Small intestine (tissue), 7 donors: Measurements from ENCODE around the gene NCF2. TPM values are rescaled to one million over a fixed set of nuclear protein-coding genes. Genes with fewer than 3 reads are reported as not detected.

Source experiments
- DNase-seq, 2 donors: peaks; one replicate each; pipeline versions ENCODE4 v3.0.0 to v3.0.0-alpha.2; 2013
- FAIRE-seq: peaks from 2 replicates; lab custom pipeline; 2012; peaks lifted over from hg19 to GRCh38; lab: Jason Lieb, UNC
- H3K27ac ChIP-seq, 3 donors: one replicate each; pipeline ENCODE4 v1.5.1; 2013; ENCODE audit warnings: low read length in 2 of 3, mild to moderate bottlenecking in 2 of 3, control low read depth in 1 of 3, inconsistent platforms in 1 of 3, low read depth in 1 of 3, moderate library complexity in 1 of 3
- H3K27me3 ChIP-seq, 3 donors: one replicate each; pipeline ENCODE4 v1.6.1; 2013; ENCODE audit warnings: low read length in 3 of 3, inconsistent platforms in 1 of 3; ENCODE audit not compliant: control insufficient read depth in 3 of 3, insufficient read depth in 3 of 3
- H3K36me3 ChIP-seq, 3 donors: one replicate each; pipeline ENCODE4 v1.6.1; 2013; ENCODE audit warnings: low read length in 3 of 3, inconsistent platforms in 1 of 3, low read depth in 1 of 3, mild to moderate bottlenecking in 1 of 3, moderate library complexity in 1 of 3; ENCODE audit not compliant: control insufficient read depth in 3 of 3, insufficient read depth in 2 of 3
- H3K4me1 ChIP-seq, 3 donors: one replicate each; pipeline ENCODE4 v1.6.1; 2013; ENCODE audit warnings: low read length in 2 of 3, inconsistent platforms in 1 of 3, low read depth in 1 of 3, mild to moderate bottlenecking in 1 of 3, moderate library complexity in 1 of 3; ENCODE audit not compliant: control insufficient read depth in 3 of 3, insufficient read depth in 2 of 3
- H3K4me3 ChIP-seq, 3 donors: one replicate each; pipeline ENCODE4 v1.5.1; 2013; ENCODE audit warnings: low read length in 3 of 3, control low read depth in 1 of 3, inconsistent platforms in 1 of 3, low read depth in 1 of 3, mild to moderate bottlenecking in 1 of 3, moderate library complexity in 1 of 3
- H3K9me3 ChIP-seq, 2 donors: one replicate each; pipeline ENCODE4 v1.6.1; 2013; ENCODE audit warnings: low read depth in 1 of 2, low read length in 1 of 2; ENCODE audit not compliant: control insufficient read depth in 2 of 2, insufficient read depth in 1 of 2
- WGBS, 3 donors: extraction: QIAGEN DNeasy Blood & Tissue Kit; methylation state at CpG; one replicate each; pipeline ENCODE4 v1.1.7; 2013; 5-methylcytosine and 5-hydroxymethylcytosine counted together
- polyA plus RNA-seq, 4 donors: library from polyadenylated mRNA; stranded (reverse) in 3 of 4; unstranded in 1 of 4; fragments of 200-250 nt in 3 of 4; fragments of 120-200 nt in 1 of 4; gene quantifications; one replicate each; pipeline versions ENCODE4 v1.2.1 to v1.2.3, GENCODE V29; 2013
- donor health status: healthy with polysubstance abuse.
- donor health status: control.
- donor health status: control.
- donor health status: Bipolar disorder and iron deficiency.
- donor health status: healthy.

The NCF2 gene
- polyA plus RNA-seq, 4 donors: 0.89 to 4.9 (median 3.3) TPM

DNA sequence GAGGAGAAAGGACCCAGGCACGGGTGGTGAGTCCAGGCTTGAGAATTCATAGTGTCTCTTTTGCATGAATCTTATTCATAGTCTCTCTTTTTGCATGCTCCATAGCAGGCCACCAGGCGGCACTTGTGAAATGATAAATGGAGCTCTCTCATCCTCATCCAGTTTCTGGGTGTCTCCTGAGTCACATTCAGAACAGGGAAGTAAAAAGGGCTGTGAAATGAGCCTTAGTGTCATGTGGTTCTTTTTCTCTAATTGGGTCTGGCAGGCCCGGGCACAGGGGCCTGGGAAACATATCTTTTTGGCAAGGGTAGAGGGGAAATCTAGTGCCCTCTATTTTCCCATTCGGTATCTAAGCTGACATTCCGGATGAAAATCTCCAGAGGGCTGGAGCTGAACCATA lies 19.1 kb upstream of the NCF2 start:
- H3K4me3 ChIP-seq: no peak overlapping the region
- DNase-seq (peak in 1 of 2 donors; percentile 26), FAIRE-seq (no peak)
- peaks cover 0 to 8% (median 3%) of the 10 kb centered on the region in 3 donors for H3K4me1 ChIP-seq
- H3K27ac ChIP-seq: no peak overlapping the region
- no peaks in the 10 kb centered on the region for H3K36me3 ChIP-seq
- 58 to 64% (median 60%) methylated on average over 5 of the region's 5 CpGs for WGBS, 3 donors
- H3K9me3 ChIP-seq: no peaks in the 10 kb centered on the region
- no peaks in the 10 kb centered on the region for H3K27me3 ChIP-seq

DNA sequence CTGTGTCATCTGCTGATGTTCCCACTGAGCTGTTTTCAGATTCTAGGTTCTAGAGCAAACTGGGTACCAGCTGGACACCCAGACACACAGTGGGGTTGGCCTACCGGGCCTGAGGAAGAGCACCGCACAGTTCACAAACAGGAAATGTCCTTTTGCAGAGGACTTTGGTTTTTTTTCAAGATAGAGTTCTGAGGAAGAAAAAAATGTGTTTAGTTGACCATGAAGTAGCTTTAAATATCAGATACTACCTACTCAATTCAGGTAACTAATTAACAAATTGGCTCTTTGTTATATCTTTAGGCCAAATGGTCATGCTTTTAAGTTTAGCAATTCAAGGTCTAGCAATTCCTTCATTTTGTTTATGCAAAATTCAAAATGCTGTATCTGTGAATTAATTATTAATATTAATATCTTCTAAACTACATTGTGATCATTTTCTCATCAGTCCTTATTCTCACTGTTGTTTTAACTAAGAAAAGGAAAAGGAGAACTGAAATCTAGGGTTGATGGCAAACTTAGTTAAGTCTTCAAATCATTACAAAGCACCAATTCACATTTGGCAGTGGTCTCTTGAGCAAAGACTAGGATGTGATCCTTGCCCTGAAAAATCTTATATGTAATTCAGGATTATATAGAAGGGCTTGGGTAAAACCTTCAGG lies 17.2 kb upstream of the NCF2 start:
- DNase-seq (no peak), FAIRE-seq (no peak)
- Histone ChIP-seq H3K27ac (no peak overlapping the region), H3K36me3 (no peaks in the 10 kb centered on the region), H3K4me1 (peaks cover 0 to 20% (median 3%) of the 10 kb centered on the region in 3 donors), H3K9me3 (no peaks in the 10 kb centered on the region), H3K27me3 (no peaks in the 10 kb centered on the region), H3K4me3 (no peak overlapping the region)
- 35 to 53% (median 43%) methylated on average over 2 of the region's 2 CpGs for WGBS, 3 donors

DNA sequence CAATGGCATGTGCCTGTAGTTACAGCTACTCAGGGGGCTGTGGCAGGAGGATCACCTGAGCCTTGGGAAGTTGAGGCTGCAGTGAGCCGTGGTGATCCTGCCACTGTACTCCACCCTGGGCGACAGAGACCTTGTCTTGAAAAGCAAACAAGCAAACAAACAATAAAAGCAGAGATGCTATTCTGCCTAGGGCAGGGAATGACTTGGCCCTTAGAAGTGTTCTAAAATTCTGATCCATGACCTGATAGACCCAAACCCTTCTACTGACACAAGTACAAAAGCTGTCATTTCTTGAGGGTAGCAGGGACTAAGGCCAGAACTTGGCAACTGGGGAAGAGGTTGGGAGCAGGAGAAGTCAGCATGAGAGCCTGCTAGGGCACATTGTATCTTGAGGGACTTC lies 15.6 kb upstream of the NCF2 start:
- H3K9me3 ChIP-seq: no peaks in the 10 kb centered on the region
- no peak for FAIRE-seq
- 85 to 95% (median 91%) methylated on average over 2 of the region's 2 CpGs for WGBS, 3 donors
- peaks cover 0 to 28% (median 3%) of the 10 kb centered on the region in 3 donors for H3K4me1 ChIP-seq
- no peaks in the 10 kb centered on the region for H3K27me3 ChIP-seq
- no peak for DNase-seq
- H3K36me3 ChIP-seq: no peaks in the 10 kb centered on the region
- no peak overlapping the region for H3K27ac ChIP-seq
- no peak overlapping the region for H3K4me3 ChIP-seq

DNA sequence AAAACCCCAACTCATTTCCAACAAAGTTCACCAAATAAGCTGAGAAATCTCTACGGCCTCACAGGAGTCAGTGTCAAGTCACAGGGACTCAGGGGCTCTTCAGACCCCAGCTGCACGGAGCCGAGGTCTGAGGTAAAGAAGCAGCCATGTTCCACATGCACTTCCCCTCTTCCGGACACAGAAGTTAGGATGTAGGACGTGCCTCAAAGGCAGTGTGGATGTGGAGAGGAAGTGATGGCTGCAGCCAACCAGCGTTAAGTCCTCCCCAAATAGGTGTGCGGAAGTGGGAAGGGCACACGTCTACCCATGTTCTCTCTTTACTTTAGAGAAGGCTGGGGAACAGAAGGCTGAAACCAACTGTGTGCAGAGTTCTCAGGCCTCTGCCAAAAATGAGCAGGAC lies 14.6 kb upstream of the NCF2 start:
- Histone ChIP-seq H3K27me3 (no peaks in the 10 kb centered on the region), H3K9me3 (no peaks in the 10 kb centered on the region), H3K4me3 (no peak overlapping the region), H3K27ac (no peak overlapping the region), H3K4me1 (peaks cover 0 to 28% (median under 1%) of the 10 kb centered on the region in 3 donors), H3K36me3 (no peaks in the 10 kb centered on the region)
- FAIRE-seq: no peak
- DNase-seq: no peak
- WGBS, 3 donors: 77 to 92% (median 88%) methylated on average over 8 of the region's 8 CpGs

DNA sequence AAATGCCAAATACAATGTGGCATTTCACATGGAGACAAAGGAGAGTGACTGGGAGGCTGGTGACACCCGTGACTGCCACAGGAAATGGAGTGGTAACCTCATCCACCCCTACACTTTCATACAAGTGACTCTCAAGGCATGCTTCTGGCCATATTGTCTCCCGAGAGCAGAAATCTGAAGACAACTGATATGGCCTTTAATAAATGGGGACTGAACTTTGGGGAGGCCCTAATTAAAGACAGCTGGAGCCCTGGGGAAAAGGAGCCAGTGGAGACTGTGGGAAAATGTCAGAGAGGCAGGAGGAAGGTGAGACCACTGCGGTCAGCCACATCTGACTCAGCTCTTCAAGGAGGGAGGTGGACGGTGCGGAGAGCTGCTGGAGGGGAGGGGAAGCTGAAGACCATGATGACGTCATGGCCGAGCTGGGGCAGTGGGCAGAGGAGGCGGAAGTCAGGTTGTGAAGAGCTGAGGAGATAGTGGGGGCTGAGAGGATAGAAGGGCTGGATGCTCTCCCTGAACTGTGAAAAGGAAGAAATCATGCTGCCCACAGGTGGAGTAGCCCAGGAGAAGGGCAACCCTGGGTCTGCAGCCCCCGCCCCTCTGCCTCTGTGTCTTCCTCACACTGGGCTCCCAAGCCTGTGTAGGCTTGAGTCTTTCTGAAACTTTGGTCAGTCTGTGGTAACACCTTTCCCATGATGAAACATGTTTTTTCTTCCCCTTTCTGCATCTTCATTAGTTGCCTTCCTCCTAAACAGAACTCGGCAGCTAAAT lies 14.0 kb upstream of the NCF2 start:
- Histone ChIP-seq H3K4me3 (no peak overlapping the region), H3K9me3 (no peaks in the 10 kb centered on the region), H3K36me3 (no peaks in the 10 kb centered on the region), H3K27ac (peak overlapping the region in 2 of 3 donors; percentile 36 to 66), H3K27me3 (no peaks in the 10 kb centered on the region), H3K4me1 (peaks cover 0 to 27% (median 0%) of the 10 kb centered on the region in 3 donors)
- WGBS, 3 donors: 69 to 83% (median 73%) methylated on average over 10 of the region's 10 CpGs
- DNase-seq (no peak), FAIRE-seq (no peak)

DNA sequence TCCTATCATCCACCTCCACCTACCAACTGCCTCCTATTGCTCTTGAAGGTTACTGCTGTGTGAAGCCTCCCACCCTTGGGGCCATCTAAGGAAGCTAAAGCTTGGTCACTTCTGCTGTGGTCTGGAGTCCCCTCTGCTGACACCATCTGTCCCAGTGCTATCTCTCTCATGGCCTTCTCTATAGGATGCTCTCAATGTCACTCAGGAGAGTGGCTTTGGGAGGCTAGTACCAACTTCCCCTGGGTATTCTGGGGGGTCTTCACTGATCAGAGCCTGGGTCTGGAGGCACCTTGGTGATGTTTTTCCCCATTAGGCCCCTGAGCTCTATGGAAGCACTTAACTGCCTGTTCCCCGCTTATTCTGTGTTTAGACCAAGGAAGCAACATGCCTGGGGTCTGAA lies 12.3 kb upstream of the NCF2 start:
- Histone ChIP-seq H3K36me3 (no peaks in the 10 kb centered on the region), H3K27ac (peak overlapping the region in 1 of 3 donors; percentile 74)
- WGBS, 3 donors: 95 to 100% (median 100%) methylated on average over 1 of the region's 1 CpG

DNA sequence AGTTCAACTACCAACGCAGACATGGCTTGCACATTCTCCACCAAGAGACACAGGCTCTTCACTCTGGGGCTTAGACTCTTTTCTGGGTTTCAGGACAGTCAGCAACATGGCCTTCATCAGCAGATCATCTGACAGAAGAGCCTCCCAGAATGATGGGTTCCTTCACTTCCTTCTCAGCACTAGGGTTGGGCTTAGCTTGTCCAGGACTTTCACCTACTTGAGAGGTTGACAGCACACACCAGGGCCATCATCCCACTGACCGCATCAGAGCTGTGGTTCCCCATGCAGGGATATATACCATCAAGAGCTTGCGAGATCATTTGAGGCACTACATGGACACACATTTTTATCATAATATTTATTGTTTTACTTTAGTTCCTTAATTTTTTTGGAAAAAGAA lies 10.4 kb upstream of the NCF2 start:
- no peak for FAIRE-seq
- DNase-seq: no peak
- 90 to 94% (median 94%) methylated on average over 3 of the region's 3 CpGs for WGBS, 3 donors

More for the DNA sequence above, 12.3 kb upstream of the NCF2 start:
- H3K4me1 ChIP-seq: peaks cover 0 to 19% (median 0%) of the 10 kb centered on the region in 3 donors
- FAIRE-seq: no peak
- H3K9me3 ChIP-seq: no peaks in the 10 kb centered on the region
- no peak for DNase-seq
- no peaks in the 10 kb centered on the region for H3K27me3 ChIP-seq
- no peak overlapping the region for H3K4me3 ChIP-seq

DNA sequence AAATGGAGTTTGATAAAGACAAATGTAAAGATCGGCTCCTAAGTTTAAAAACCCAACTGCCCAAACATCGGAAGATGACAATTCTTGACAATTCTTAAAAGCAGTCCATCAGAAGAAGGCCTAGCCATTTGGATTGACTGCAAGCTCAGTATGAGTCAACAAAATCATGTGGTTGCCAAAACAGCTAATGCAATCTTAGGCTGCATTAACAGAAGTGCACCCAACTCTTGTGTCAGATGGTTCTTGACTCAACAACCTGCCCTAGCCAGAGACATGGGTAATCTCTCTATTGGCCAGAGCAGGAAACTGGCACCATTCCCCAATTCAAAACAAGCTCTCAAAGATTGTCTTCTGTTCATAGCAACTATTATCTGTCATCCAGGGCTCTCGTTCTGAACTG lies 9.9 kb upstream of the NCF2 start:
- no peak for DNase-seq
- WGBS, 3 donors: 81 to 89% (median 85%) methylated on average over 3 of the region's 3 CpGs
- Histone ChIP-seq H3K4me1 (peaks cover 0 to 19% (median 0%) of the 10 kb centered on the region in 3 donors), H3K27me3 (no peaks in the 10 kb centered on the region), H3K4me3 (no peak overlapping the region), H3K9me3 (no peaks in the 10 kb centered on the region), H3K36me3 (no peaks in the 10 kb centered on the region), H3K27ac (no peak overlapping the region)
- no peak for FAIRE-seq

More for the DNA sequence above, 10.4 kb upstream of the NCF2 start:
- Histone ChIP-seq H3K4me3 (no peak overlapping the region), H3K27ac (no peak overlapping the region), H3K4me1 (peaks cover 0 to 19% (median 0%) of the 10 kb centered on the region in 3 donors), H3K36me3 (no peaks in the 10 kb centered on the region), H3K27me3 (no peaks in the 10 kb centered on the region), H3K9me3 (no peaks in the 10 kb centered on the region)
